Activated naive CD4-positive, alpha-beta T cell treated with anti-CD3 and anti-CD28 coated beads for 36 hours (primary cell): ENCODE results near the gene ZNF474. TPM values are rescaled to one million over a fixed set of nuclear protein-coding genes. Genes with fewer than 3 reads are reported as not detected.

Source experiments
- CTCF ChIA-PET: fragments of 350-600 bp; sonication (Branson Sonifier 250); formaldehyde crosslinking; loops from one replicate; lab custom pipeline; 2021; ENCODE audit warnings: antibody characterized with exemption; lab: Charles Lee
- DNase-seq: peaks from one replicate; pipeline ENCODE4 v3.0.0-alpha.2; 2020
- H3K27ac Mint-ChIP-seq: one replicate; pipeline ENCODE4 v1.8.0; 2021; ENCODE audit warnings: mild to moderate bottlenecking, mixed read lengths
- H3K27me3 Mint-ChIP-seq: one replicate; pipeline ENCODE4 v1.8.0; 2021; ENCODE audit warnings: low read depth, mixed read lengths
- H3K36me3 Mint-ChIP-seq: one replicate; pipeline ENCODE4 v1.8.0; 2021; ENCODE audit warnings: low read depth, mixed read lengths
- H3K4me1 Mint-ChIP-seq: one replicate; pipeline ENCODE4 v1.8.0; 2021; ENCODE audit warnings: low read depth, mixed read lengths
- H3K4me3 Mint-ChIP-seq: one replicate; pipeline ENCODE4 v1.8.0; 2021; ENCODE audit warnings: mild to moderate bottlenecking, moderate library complexity, mixed read lengths
- H3K9me3 Mint-ChIP-seq: one replicate; pipeline ENCODE4 v1.8.0; 2021; ENCODE audit warnings: mixed read lengths
- intact Hi-C: fragments of 100-400 bp; cut with micrococcal nuclease; formaldehyde crosslinking; loops from one replicate; pipeline ENCODE4 v1.15.1; 2023
- total RNA-seq, 2 experiments: library from RNA; stranded (reverse); gene quantifications; one replicate each; pipeline ENCODE4 v1.2.3, GENCODE V29; 2021

ZNF474 gene
- total RNA-seq, 2 experiments from 2014 or later: not detected

- Mint-ChIP-seq H3K9me3 (peaks cover 4% of the 10 kb centered on the region), H3K27me3 (peaks cover 21% of the 10 kb centered on the region), H3K4me1 (peaks cover 17% of the 10 kb centered on the region), H3K36me3 (peaks cover 1% of the 10 kb centered on the region), H3K27ac (no peak overlapping the region), H3K4me3 (no peak overlapping the region)
- CTCF ChIA-PET: no interaction called here
- intact Hi-C loops: loop anchor here (2.0 kb wide), 1 partner anchor 159 kb away; no protein-coding TSS in a partner anchor
- DNase-seq: no peak
These were observed 50.4 kb downstream of the ZNF474 start for GRCh38 chr5:122179701-122180100.

DNA sequence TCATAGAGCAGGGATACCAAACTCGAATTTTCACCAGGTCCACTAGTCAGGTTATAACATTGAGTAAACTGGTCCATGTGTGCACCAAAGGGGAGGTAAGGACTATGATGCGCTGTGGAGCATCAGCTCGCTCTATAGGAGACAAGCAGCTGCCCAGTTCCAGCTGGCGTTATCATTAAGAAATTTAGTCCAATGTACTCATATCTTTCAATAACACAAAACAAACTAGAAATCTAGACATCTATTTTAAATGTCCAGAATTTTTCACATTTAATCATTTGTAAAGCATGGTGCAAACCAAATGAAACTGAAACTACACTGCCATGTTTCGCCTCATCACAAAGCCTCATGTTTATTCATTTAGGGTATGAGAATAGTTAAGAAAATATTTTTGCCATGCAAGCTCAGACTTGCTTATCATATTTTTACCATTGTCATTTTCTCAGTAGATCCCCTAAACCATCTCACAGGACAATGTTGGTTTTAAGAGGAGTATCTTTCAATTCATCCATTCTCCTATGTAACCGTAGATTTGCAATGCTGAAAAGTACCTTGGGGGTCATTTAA lies 50.9 kb downstream of the ZNF474 start:
- Mint-ChIP-seq H3K27me3 (peaks cover 21% of the 10 kb centered on the region), H3K36me3 (peaks cover 1% of the 10 kb centered on the region), H3K27ac (no peak overlapping the region), H3K4me3 (no peak overlapping the region), H3K9me3 (peaks cover 4% of the 10 kb centered on the region), H3K4me1 (peaks cover 17% of the 10 kb centered on the region)
- intact Hi-C loops: loop anchor here (2.0 kb wide), 1 partner anchor 159 kb away; no protein-coding TSS in a partner anchor
- DNase-seq: no peak
- CTCF ChIA-PET: no interaction called here

DNA sequence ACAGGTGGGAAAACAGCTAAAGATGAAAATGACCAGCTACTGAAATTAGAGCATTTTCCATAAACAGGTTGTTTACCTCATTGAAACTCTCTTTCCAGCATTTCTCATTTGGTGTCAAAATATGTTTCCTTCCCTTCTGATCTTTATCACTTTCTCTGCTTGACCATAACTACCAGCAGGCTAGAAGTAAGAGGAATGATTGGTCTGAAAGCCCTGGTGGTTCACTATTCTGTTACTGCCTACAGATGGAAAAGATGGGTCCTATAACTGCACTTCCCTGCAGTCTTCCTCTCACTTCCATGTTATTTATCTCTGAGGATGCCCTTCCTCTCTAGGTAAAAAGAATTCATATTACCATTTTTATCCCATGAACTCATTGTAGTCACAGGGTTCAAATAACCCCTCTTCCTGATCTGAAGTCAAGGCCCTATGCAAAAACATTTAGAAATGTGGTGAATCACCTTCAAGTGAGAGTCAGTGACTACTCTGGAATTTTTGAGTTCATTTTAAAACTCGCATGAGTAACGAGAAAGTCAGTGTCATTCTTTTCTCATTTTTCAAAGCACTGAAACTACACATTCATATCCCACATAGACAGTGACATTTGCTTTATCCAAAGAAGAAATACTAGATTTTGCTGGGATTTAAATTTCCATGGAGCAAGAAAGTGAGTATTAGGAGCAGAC lies 51.7 kb downstream of the ZNF474 start:
- peaks cover 17% of the 10 kb centered on the region for H3K4me1 Mint-ChIP-seq
- intact Hi-C loops: loop anchor here (1.0 to 2.0 kb wide), 3 partner anchors 160 to 219 kb away; no protein-coding TSS in a partner anchor
- CTCF ChIA-PET: no interaction called here

GRCh38 chr5:122181863-122182262 lies 52.5 kb downstream of the ZNF474 start:
- H3K27me3 Mint-ChIP-seq: peaks cover 31% of the 10 kb centered on the region
- DNase-seq: no peak
- H3K4me3 Mint-ChIP-seq: no peak overlapping the region
- H3K27ac Mint-ChIP-seq: no peak overlapping the region
- peaks cover 17% of the 10 kb centered on the region for H3K4me1 Mint-ChIP-seq
- CTCF ChIA-PET: no interaction called here
- peaks cover 1% of the 10 kb centered on the region for H3K36me3 Mint-ChIP-seq
- H3K9me3 Mint-ChIP-seq: peaks cover 4% of the 10 kb centered on the region
- intact Hi-C loops: loop anchor here (1.0 to 2.0 kb wide), 3 partner anchors 161 to 220 kb away; no protein-coding TSS in a partner anchor

More for the DNA sequence above, 51.7 kb downstream of the ZNF474 start:
- Mint-ChIP-seq H3K27ac (peak overlapping the region; percentile 30), H3K4me3 (no peak overlapping the region), H3K9me3 (peaks cover 4% of the 10 kb centered on the region), H3K36me3 (peaks cover 1% of the 10 kb centered on the region), H3K27me3 (peaks cover 26% of the 10 kb centered on the region)
- DNase-seq: no peak

- Mint-ChIP-seq H3K27ac (no peak overlapping the region), H3K27me3 (peaks cover 33% of the 10 kb centered on the region), H3K4me1 (peaks cover 17% of the 10 kb centered on the region), H3K9me3 (peaks cover 4% of the 10 kb centered on the region), H3K36me3 (peaks cover 1% of the 10 kb centered on the region), H3K4me3 (no peak overlapping the region)
- CTCF ChIA-PET: no interaction called here
- intact Hi-C loops: no loop called here
- no peak for DNase-seq
These were observed 53.2 kb downstream of the ZNF474 start for GRCh38 chr5:122182491-122182921.

- Mint-ChIP-seq H3K36me3 (peaks cover 1% of the 10 kb centered on the region), H3K4me1 (peaks cover 17% of the 10 kb centered on the region), H3K27me3 (peaks cover 33% of the 10 kb centered on the region), H3K9me3 (peaks cover 4% of the 10 kb centered on the region), H3K4me3 (no peak overlapping the region), H3K27ac (no peak overlapping the region)
- no peak for DNase-seq
- CTCF ChIA-PET: interaction anchor here (0.5 kb wide), 1 partner anchor 15 kb away, joined by 3 read pairs; no protein-coding TSS in a partner anchor
- intact Hi-C loops: no loop called here
These were observed 53.9 kb downstream of the ZNF474 start for GRCh38 chr5:122183098-122183787.

DNA sequence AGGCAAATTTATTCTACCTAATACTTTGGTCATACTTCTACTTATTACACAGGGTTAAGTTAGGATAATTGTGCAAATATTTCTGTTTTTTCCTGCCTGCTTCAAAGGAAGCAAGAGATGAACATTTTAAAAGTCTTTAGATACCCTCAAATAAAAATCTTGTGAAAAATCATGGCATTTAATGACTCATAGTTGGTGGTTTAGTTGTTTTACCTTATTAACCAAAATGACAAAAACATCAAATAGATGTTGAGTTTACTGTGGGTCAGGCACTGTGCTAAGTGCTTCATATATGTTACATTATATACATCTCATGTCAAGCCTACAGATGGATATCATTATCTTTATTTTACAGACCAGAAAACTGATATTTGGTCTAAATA lies 54.4 kb downstream of the ZNF474 start:
- Mint-ChIP-seq H3K27me3 (peaks cover 33% of the 10 kb centered on the region), H3K27ac (no peak overlapping the region), H3K9me3 (peaks cover 4% of the 10 kb centered on the region), H3K36me3 (peaks cover 1% of the 10 kb centered on the region), H3K4me1 (peaks cover 17% of the 10 kb centered on the region), H3K4me3 (no peak overlapping the region)
- CTCF ChIA-PET: interaction anchor here (0.5 kb wide), 1 partner anchor 14 kb away, joined by 3 read pairs; no protein-coding TSS in a partner anchor
- DNase-seq: no peak
- intact Hi-C loops: no loop called here

- CTCF ChIA-PET: interaction anchor here (0.7 kb wide), 1 partner anchor 28 kb away, joined by 3 read pairs; no protein-coding TSS in a partner anchor
- Mint-ChIP-seq H3K27ac (no peak overlapping the region), H3K4me3 (no peak overlapping the region), H3K36me3 (no peaks in the 10 kb centered on the region), H3K4me1 (peaks cover 17% of the 10 kb centered on the region), H3K27me3 (peaks cover 39% of the 10 kb centered on the region), H3K9me3 (no peaks in the 10 kb centered on the region)
- intact Hi-C loops: no loop called here
- DNase-seq: no peak
These were observed 55.4 kb downstream of the ZNF474 start for GRCh38 chr5:122184676-122185255.

DNA sequence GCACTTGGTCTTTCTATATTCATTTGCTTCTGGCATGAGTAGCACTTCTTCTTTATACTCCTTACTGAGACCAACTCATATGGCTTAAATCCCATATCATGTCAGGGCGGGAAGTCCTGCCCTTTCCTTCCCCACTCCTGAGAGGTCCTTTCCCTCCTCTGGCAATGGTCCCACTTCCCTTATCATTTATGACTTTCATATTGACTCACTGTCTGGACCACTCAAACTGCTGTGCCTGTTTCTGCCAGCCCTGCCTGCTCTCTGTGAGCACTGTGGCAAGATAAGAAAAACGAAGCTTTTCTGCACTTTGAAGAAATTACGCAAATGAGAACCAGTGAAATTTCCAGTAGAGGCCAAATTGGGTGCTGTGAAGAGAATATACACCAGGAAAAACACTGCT lies 58.1 kb downstream of the ZNF474 start:
- intact Hi-C loops: no loop called here
- peaks cover 52% of the 10 kb centered on the region for H3K27me3 Mint-ChIP-seq
- no peaks in the 10 kb centered on the region for H3K9me3 Mint-ChIP-seq

GRCh38 chr5:122190156-122190555 lies 60.8 kb downstream of the ZNF474 start:
- intact Hi-C loops: loop anchor here (5.0 to 10.0 kb wide), 3 partner anchors 302 to 1182 kb away; no protein-coding TSS in a partner anchor
- H3K27me3 Mint-ChIP-seq: peaks cover 53% of the 10 kb centered on the region
- no peaks in the 10 kb centered on the region for H3K4me1 Mint-ChIP-seq
- CTCF ChIA-PET: no interaction called here
- no peaks in the 10 kb centered on the region for H3K36me3 Mint-ChIP-seq
- no peak overlapping the region for H3K4me3 Mint-ChIP-seq
- H3K9me3 Mint-ChIP-seq: no peaks in the 10 kb centered on the region
- H3K27ac Mint-ChIP-seq: no peak overlapping the region
- DNase-seq: no peak

More for the DNA sequence above, 58.1 kb downstream of the ZNF474 start:
- Mint-ChIP-seq H3K4me1 (peaks cover 4% of the 10 kb centered on the region), H3K27ac (no peak overlapping the region), H3K4me3 (no peak overlapping the region), H3K36me3 (no peaks in the 10 kb centered on the region)
- DNase-seq: no peak
- CTCF ChIA-PET: no interaction called here

- DNase-seq: peak; percentile 20
- CTCF ChIA-PET: interaction anchor here (0.5 kb wide), 1 partner anchor 302 kb away, joined by 3 read pairs; no protein-coding TSS in a partner anchor
- Mint-ChIP-seq H3K36me3 (no peaks in the 10 kb centered on the region), H3K9me3 (no peaks in the 10 kb centered on the region), H3K27ac (no peak overlapping the region), H3K4me3 (no peak overlapping the region), H3K27me3 (peaks cover 42% of the 10 kb centered on the region), H3K4me1 (no peaks in the 10 kb centered on the region)
- intact Hi-C loops: loop anchor here (1.0 to 10.0 kb wide), 4 partner anchors 223 to 1180 kb away; no protein-coding TSS in a partner anchor
These were observed 63.5 kb downstream of the ZNF474 start for GRCh38 chr5:122192497-122193496.
